Measurements from ENCODE around the gene ATXN3.
A peak's percentile ranks its signal among the peaks of the same experiment; 100 is the strongest.

The ATXN3 gene

GRCh38 chr14:92021523-92021922, 84.9 kb downstream of the ATXN3 start (continued):
- TF ChIP-seq ZBTB44 (tag by site-specific recombination; IDR thresholded peaks at IDR 0.05) (no peak), ZNF350 (tag by site-specific recombination; IDR thresholded peaks at IDR 0.05) (no peak), TCF7L2 (IDR thresholded peaks at IDR 0.05; ENCODE audit: borderline replicate concordance, low read depth, low read length) (no peak), ZNF148 (tag by site-specific recombination; IDR thresholded peaks at IDR 0.05; ENCODE audit: borderline replicate concordance) (no peak)

- CTCF ChIA-PET, result interaction anchor here (0.6 to 1.0 kb wide), 2 partner anchors 28 to 80 kb away, joined by 3 read pairs; no protein-coding TSS in a partner anchor
- POLR2A ChIA-PET, result no interaction called here
- peaks cover 50 to 57% of the 10 kb centered on the region in 2 experiments for H3K36me3 ChIP-seq (ENCODE audit: control insufficient read depth in 2 of 2, insufficient read depth in 1 of 2, low read length in 2 of 2)
Observed at GRCh38 chr14:92014040-92014439, 92.3 kb downstream of the ATXN3 start.

GRCh38 chr14:92012121-92012748, 94.1 kb downstream of the ATXN3 start:
- no peaks in the 10 kb centered on the region for H3K4me1 ChIP-seq (ENCODE audit: control insufficient read depth, insufficient read depth, low read length)
- H3K36me3 ChIP-seq (ENCODE audit: control insufficient read depth in 2 of 2, insufficient read depth in 1 of 2, low read length in 2 of 2), result peaks cover 54 to 55% of the 10 kb centered on the region in 2 experiments
- no peaks in the 10 kb centered on the region for H3K9me3 ChIP-seq (ENCODE audit: control insufficient read depth, insufficient read depth, low read depth, low read length)
- TF ChIP-seq ZNF354C (tag by site-specific recombination; IDR thresholded peaks at IDR 0.05; ENCODE audit: borderline replicate concordance, low read depth), result no peak
- no peak for TF ChIP-seq ZNF658 (tag by site-specific recombination; IDR thresholded peaks at IDR 0.05)
- TF ChIP-seq ZNF585B (tag by site-specific recombination; IDR thresholded peaks at IDR 0.05), result peak; percentile 26; the same call in 1 of the 2 replicates
- ChIA-PET POLR2A (no interaction called here), CTCF (interaction anchor here (0.6 to 0.9 kb wide), 4 partner anchors 36 to 762 kb away, joined by 3 to 4 read pairs (median 3); no protein-coding TSS in a partner anchor)
- no peak overlapping the region for H3K27ac ChIP-seq (ENCODE audit: extremely low read depth, low read depth, low read length)
- no peak overlapping the region for H3K4me3 ChIP-seq (ENCODE audit: low read depth, low read length)

More at GRCh38 chr14:92014040-92014439, 92.3 kb downstream of the ATXN3 start:
- TF ChIP-seq ZNF768 (tag by site-specific recombination; IDR thresholded peaks at IDR 0.05), result no peak
- no peak overlapping the region for H3K4me3 ChIP-seq (ENCODE audit: low read depth, low read length)
- H3K27ac ChIP-seq (ENCODE audit: extremely low read depth, low read depth, low read length), result no peak overlapping the region
- H3K9me3 ChIP-seq (ENCODE audit: control insufficient read depth, insufficient read depth, low read depth, low read length), result no peaks in the 10 kb centered on the region
- no peaks in the 10 kb centered on the region for H3K4me1 ChIP-seq (ENCODE audit: control insufficient read depth, insufficient read depth, low read length)

- TF ChIP-seq ZNF473 (tag by site-specific recombination; IDR thresholded peaks at IDR 0.05), result no peak
- TF ChIP-seq ZIC2 (tag by site-specific recombination; IDR thresholded peaks at IDR 0.05), result no peak
- no peak for TF ChIP-seq GLI4 (tag by site-specific recombination; IDR thresholded peaks at IDR 0.05)
- no peak for TF ChIP-seq ZNF140 (tag by site-specific recombination; IDR thresholded peaks at IDR 0.05)
- no peak for TF ChIP-seq ZNF341 (tag by site-specific recombination; IDR thresholded peaks at IDR 0.05; ENCODE audit: low read depth)
- TF ChIP-seq MYNN (tag by site-specific recombination; IDR thresholded peaks at IDR 0.05; ENCODE audit: borderline replicate concordance), result no peak
- no peak for TF ChIP-seq KLF10 (tag by site-specific recombination; IDR thresholded peaks at IDR 0.05)
- no peak for TF ChIP-seq ZNF280D (tag by site-specific recombination; IDR thresholded peaks at IDR 0.05)
- CTCF ChIA-PET, result no interaction called here
- Histone ChIP-seq H3K36me3 (ENCODE audit: control insufficient read depth in 2 of 2, insufficient read depth in 1 of 2, low read length in 2 of 2) (peaks cover 50 to 56% of the 10 kb centered on the region in 2 experiments), H3K27ac (ENCODE audit: extremely low read depth, low read depth, low read length) (no peak overlapping the region), H3K4me3 (ENCODE audit: low read depth, low read length) (no peak overlapping the region), H3K4me1 (ENCODE audit: control insufficient read depth, insufficient read depth, low read length) (no peaks in the 10 kb centered on the region), H3K9me3 (ENCODE audit: control insufficient read depth, insufficient read depth, low read depth, low read length) (no peaks in the 10 kb centered on the region)
- POLR2A ChIA-PET, result no interaction called here
Observed at GRCh38 chr14:92010644-92011043, 95.7 kb downstream of the ATXN3 start.
